GM12865 (cell line): ENCODE data around the gene COPS6.
"Not testable (repeated sequence)": the region's sequence is repeated elsewhere in the genome, so short reads cannot be mapped to it uniquely, and the experiment has no call there.

Source experiments
- DNase-seq: peaks from one replicate; pipeline ENCODE4 v3.0.0; 2010; ENCODE audit warnings: low read depth
- H3K4me3 ChIP-seq: 2 replicates; pipeline ENCODE4 v1.5.1; 2011; ENCODE audit warnings: mild to moderate bottlenecking, low read depth, low read length, control low read depth
- TF ChIP-seq, protein P1 (sequence below): IDR thresholded peaks from 2 replicates; pipeline ENCODE4 v1.5.1; 2011; ENCODE audit warnings: low read length, control low read depth, low read depth, inconsistent platforms; ENCODE audit not compliant: insufficient read depth; ENCODE audit errors: missing control alignments

COPS6 gene

DNA sequence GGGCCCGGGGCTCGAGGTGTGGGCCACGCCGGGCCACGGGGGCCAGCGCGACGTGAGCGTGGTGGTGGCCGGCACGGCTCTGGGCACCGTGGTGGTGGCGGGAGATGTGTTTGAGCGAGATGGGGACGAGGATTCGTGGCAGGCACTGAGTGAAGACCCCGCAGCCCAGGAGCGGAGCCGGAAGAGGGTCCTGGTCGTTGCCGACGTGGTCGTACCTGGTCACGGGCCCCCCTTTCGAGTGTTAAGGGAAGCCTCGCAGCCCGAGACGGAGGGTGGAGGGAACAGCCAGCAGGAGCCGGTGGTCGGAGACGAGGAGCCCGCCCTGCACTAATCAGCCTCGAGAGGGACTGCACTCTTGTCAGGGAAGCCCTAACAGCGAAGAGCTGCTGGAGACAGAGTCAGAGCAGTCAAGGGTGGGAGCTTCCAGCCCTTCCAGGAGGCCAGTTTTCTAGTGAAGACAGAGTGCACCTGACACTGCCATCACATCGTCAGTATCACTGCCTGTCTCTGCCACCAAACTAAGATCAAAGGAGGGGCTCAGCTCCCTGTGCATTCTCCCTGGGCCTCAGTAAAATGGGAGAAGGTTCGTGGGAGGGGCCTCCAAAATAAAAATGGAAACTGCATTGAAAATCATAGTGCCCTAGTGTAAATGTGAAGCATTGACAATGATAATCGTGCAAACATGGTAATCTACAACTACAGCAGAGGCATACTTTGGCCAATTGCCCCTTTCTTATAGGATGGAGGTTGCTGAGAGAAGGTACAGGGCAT lies 39.3 kb downstream of the COPS6 start:
- TF ChIP-seq, protein P1, sequence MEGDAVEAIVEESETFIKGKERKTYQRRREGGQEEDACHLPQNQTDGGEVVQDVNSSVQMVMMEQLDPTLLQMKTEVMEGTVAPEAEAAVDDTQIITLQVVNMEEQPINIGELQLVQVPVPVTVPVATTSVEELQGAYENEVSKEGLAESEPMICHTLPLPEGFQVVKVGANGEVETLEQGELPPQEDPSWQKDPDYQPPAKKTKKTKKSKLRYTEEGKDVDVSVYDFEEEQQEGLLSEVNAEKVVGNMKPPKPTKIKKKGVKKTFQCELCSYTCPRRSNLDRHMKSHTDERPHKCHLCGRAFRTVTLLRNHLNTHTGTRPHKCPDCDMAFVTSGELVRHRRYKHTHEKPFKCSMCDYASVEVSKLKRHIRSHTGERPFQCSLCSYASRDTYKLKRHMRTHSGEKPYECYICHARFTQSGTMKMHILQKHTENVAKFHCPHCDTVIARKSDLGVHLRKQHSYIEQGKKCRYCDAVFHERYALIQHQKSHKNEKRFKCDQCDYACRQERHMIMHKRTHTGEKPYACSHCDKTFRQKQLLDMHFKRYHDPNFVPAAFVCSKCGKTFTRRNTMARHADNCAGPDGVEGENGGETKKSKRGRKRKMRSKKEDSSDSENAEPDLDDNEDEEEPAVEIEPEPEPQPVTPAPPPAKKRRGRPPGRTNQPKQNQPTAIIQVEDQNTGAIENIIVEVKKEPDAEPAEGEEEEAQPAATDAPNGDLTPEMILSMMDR = no peak
- DNase-seq = peak; percentile 37
- H3K4me3 ChIP-seq = peak overlapping the region; percentile 96

DNA sequence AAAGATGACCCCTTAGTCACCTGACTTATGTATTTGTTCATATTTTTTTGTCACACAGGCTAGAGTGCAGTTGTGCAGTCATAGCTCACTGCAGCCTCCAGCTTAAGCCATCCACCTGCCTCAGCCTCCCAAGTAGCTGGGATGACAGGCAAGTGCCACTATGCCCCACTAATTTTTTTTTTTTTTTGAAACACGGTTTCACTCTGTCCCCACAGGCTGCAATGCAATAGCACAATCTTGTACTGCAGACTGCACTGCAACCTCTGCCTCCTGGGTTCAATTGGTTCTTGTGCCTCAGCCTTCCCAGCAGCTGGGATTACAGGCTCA lies 39.8 kb downstream of the COPS6 start:
- TF ChIP-seq, protein P1 = no peak
- no peak overlapping the region for H3K4me3 ChIP-seq
- no peak for DNase-seq

DNA sequence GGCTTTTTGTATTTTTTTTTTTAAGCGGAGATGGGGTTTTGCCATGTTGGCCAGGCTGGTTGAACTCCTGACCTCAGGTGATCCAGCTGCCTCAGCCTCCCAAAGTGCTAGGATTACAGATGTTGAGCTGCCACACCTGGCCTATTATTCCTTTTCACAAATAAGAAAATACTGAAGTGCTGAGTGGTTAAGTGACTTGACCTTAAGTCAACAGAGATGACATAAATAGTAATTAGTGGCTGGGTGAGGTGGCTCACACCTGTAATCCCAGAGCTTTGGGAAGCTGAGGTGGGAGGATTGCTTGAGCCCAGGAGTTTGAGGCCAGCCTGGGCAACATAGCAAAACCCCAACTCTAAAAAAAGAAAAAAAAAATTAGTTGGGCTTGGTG lies 41.4 kb downstream of the COPS6 start:
- DNase-seq, H3K4me3 ChIP-seq: not testable (repeated sequence)

DNA sequence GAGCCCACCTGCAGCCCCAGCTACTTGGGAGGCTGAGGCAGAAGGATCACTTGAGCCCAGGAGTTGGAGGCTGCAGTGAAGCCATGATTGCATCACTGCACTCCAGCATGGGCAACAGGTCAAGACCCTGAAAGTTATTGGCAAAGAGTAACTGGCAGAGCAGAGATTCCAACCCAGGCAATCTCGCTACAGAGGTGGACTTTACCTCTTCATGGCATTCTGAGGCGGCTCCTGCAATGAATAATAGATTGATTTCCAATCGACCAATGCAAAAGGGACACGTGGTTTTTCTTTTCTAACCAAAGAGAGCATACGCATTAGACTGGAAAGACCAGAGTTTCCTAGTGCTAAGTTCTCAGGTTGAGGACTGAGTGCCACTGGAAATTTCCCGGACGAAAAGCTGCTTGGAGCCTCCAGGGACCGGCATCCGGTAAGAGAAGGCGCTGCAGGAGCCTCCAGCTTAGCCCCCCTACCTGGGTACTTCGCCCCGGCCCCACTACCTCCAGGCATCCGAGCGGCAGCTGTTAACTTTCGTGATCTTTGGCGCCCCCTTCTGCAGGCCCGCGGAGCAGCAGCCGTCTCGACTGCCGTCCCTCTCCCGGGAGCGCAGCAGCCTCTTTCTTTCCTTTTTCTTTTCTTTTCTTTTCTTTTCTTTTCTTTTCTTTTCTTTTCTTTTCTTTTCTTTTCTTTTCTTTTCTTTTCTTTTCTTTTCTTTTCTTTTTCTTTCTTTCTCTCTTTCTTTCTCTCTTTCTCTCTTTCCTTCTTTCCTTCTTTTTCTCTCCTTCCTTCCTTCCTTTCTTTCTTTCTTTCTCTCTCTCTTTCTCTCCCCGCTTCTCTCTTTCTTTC lies 42.1 kb downstream of the COPS6 start:
- peak; percentile 70 for DNase-seq
- no peak overlapping the region for H3K4me3 ChIP-seq
- TF ChIP-seq, protein P1 = peak; percentile 75

DNA sequence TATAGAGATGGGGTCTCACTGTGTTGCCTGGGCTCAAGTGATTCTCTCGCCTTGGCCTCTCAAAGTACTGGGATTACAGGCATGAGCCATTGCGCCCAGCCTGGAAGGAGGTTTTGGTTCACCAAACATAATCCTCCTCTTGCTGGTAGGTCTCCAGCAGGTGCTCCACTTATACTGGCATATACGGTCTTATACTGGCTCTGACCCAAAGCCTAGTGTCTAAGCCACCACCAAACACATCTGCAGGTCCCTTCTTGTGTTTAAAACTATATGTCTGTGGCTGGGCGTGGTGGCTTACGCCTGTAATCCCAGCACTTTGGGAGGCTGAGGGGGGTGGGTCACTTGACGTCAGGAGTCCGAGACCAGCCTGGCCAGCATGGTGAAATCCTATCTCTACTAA lies 43.4 kb downstream of the COPS6 start:
- H3K4me3 ChIP-seq = no peak overlapping the region
- TF ChIP-seq, protein P1 = no peak
- no peak for DNase-seq

DNA sequence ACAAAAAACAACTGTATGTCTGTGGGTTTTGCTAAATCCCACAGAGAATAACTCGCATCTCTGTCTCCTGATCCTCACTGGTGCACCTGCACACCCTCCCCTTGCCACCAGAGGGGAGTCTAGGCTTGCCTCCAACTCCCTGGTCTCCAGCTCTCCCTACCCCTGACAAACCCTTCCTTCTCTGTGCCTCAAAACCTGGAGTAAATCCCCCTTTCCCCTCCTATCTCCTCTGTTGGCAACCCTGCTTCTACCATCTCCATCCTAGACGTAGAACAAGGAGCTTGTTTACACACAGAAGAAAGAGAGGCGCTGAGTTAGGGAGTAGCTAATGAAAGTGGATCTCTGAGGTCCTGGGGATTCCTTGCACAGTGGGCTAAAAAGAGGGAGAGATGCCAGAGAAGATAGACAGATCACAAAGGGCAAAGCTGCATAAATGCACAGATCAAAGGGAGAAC lies 44.0 kb downstream of the COPS6 start:
- H3K4me3 ChIP-seq = no peak overlapping the region
- TF ChIP-seq, protein P1 = peak; percentile 98
- DNase-seq = peak; percentile 80
